SK-N-MC (cell line): ENCODE data around the gene FZD7.

Experiments used
- EZH2 ChIP-seq: fragments of 200-600 bp; sonication (generic); IDR thresholded peaks from one replicate; pipeline ENCODE4 v1.6.1; 2017; ENCODE audit warnings: antibody characterized with exemption
- FOXP2 ChIP-seq: optimal IDR thresholded peaks from 2 replicates; pipeline ENCODE3; 2011; ENCODE audit warnings: mild to moderate bottlenecking, moderate library complexity; ENCODE audit not compliant: insufficient read depth; ENCODE audit errors: extremely low read length, control extremely low read depth
- POLR2AphosphoS5 ChIP-seq: IDR thresholded peaks from 2 replicates; pipeline ENCODE4 v1.6.1; 2012; ENCODE audit warnings: mild to moderate bottlenecking, low read depth, low read length, borderline replicate concordance

DNA sequence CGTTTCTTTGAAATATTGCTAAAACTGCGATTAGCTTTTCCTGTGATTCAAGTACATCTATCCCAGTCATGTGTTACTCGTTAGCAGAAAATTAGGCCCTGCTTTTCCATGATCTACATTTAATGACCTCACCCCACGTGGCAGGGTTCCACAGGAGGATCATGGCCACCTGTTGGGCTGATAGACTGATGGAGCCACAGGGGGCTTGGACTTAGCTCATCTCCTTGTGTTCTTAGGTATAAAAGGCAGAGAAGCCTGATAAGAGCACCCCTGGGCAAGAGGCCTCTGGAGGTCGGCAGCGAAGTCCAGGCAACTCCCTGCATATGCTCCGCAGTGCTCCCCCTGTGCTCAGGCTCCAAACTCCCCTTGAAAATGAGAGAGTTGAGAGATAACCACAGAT is 12.9 kb downstream of the FZD7 start:
- TF ChIP-seq EZH2 = no peak
- TF ChIP-seq POLR2AphosphoS5 = no peak
- no peak for TF ChIP-seq FOXP2
